ENCODE data around the gene NAPEPLD.
"Not testable (repeated sequence)": the region's sequence is repeated elsewhere in the genome, so short reads cannot be mapped to it uniquely, and the experiment has no call there.

Gene NAPEPLD

GRCh38 chr7:103058122-103058521 lies 90.8 kb downstream of the NAPEPLD start:
- TF ChIP-seq, protein P1, sequence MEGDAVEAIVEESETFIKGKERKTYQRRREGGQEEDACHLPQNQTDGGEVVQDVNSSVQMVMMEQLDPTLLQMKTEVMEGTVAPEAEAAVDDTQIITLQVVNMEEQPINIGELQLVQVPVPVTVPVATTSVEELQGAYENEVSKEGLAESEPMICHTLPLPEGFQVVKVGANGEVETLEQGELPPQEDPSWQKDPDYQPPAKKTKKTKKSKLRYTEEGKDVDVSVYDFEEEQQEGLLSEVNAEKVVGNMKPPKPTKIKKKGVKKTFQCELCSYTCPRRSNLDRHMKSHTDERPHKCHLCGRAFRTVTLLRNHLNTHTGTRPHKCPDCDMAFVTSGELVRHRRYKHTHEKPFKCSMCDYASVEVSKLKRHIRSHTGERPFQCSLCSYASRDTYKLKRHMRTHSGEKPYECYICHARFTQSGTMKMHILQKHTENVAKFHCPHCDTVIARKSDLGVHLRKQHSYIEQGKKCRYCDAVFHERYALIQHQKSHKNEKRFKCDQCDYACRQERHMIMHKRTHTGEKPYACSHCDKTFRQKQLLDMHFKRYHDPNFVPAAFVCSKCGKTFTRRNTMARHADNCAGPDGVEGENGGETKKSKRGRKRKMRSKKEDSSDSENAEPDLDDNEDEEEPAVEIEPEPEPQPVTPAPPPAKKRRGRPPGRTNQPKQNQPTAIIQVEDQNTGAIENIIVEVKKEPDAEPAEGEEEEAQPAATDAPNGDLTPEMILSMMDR (IDR thresholded peaks at IDR 0.05; ENCODE audit: insufficient read depth, low read length, poor library complexity, severe bottlenecking), result no peak
- DNase-seq (ENCODE audit: extremely low read depth, insufficient read length), result no peak

GRCh38 chr7:103056006-103056405 lies 92.9 kb downstream of the NAPEPLD start:
- H3K27me3 ChIP-seq (replicated peaks; ENCODE audit: control insufficient read depth, insufficient read depth, low read length), result not testable (repeated sequence)

More at GRCh38 chr7:103058122-103058521, 90.8 kb downstream of the NAPEPLD start:
- no peaks in the 10 kb centered on the region for H3K27me3 ChIP-seq (replicated peaks; ENCODE audit: control insufficient read depth, insufficient read depth, low read length)
- H3K4me3 ChIP-seq (replicated peaks; ENCODE audit: low read depth, low read length), result no peak overlapping the region
- no peaks in the 10 kb centered on the region for H3K36me3 ChIP-seq (ENCODE audit: control insufficient read depth, insufficient read depth, low read length)

GRCh38 chr7:103051519-103051918 lies 97.4 kb downstream of the NAPEPLD start:
- no peak overlapping the region for H3K4me3 ChIP-seq (replicated peaks; ENCODE audit: low read depth, low read length)
- TF ChIP-seq, protein P1 (IDR thresholded peaks at IDR 0.05; ENCODE audit: insufficient read depth, low read length, poor library complexity, severe bottlenecking), result no peak
- H3K36me3 ChIP-seq (ENCODE audit: control insufficient read depth, insufficient read depth, low read length), result no peaks in the 10 kb centered on the region
- no peaks in the 10 kb centered on the region for H3K27me3 ChIP-seq (replicated peaks; ENCODE audit: control insufficient read depth, insufficient read depth, low read length)
- no peak for DNase-seq (ENCODE audit: extremely low read depth, insufficient read length)

More at GRCh38 chr7:103056006-103056405, 92.9 kb downstream of the NAPEPLD start:
- H3K36me3 ChIP-seq (ENCODE audit: control insufficient read depth, insufficient read depth, low read length); DNase-seq (ENCODE audit: extremely low read depth, insufficient read length); H3K4me3 ChIP-seq (replicated peaks; ENCODE audit: low read depth, low read length): not testable (repeated sequence)
